ENCODE measurements around the gene CCDC137.

The CCDC137 gene

DNA sequence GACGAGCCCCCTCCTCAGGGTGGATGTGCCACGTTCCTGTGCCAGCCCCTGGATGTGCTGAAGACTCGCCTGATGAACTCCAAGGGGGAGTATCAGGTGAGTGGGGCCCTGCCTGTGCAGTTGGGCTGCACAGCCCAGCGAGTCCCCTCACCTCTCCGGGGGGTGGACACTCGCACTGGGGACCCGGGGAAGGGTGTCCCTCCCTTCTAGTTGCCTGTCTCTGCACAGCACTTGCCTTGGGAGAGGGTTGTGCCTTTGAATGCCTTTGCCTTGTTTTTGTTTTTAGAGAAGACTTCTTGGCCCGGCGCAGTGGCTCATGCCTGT, 51.2 kb downstream of the CCDC137 start:
- no peak for DNase-seq

DNA sequence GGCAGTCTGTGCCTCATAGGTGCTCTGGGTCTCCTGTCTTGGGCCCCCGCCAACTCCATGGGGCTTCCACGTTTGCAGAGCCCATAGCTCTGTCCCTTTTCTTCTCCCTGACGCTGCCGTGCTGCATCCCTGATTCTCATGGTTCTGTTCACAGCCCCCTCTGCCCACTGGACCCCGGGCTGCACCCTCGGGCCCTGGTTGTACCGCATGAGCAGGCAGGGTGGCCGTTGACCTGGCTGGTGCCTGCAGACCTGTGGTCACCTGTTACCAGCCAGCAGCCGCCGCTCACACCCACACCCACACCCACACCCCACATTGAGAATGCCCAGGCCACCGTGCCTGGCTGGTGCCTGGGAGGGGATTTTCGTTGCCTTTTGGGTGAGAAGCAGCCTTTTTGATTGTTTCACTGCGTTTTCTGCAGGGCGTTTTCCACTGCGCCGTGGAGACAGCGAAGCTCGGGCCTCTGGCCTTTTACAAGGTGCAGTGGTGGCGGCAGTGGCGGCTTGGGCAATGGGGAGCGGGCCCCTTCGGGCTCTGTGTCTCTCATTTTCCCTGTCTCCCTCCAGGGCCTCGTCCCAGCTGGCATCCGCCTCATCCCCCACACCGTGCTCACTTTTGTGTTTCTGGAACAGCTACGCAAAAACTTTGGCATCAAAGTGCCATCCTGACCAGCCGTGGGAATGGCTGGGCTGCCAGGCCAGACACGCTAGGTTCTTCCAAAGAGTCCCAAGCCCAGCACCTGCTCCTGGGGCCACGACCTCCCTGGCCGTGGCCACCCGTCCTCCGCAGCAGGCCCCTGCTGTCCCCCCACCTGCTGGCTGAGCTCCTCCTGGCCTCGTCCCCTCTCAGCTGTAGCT, 53.1 kb downstream of the CCDC137 start:
- no peak for DNase-seq

DNA sequence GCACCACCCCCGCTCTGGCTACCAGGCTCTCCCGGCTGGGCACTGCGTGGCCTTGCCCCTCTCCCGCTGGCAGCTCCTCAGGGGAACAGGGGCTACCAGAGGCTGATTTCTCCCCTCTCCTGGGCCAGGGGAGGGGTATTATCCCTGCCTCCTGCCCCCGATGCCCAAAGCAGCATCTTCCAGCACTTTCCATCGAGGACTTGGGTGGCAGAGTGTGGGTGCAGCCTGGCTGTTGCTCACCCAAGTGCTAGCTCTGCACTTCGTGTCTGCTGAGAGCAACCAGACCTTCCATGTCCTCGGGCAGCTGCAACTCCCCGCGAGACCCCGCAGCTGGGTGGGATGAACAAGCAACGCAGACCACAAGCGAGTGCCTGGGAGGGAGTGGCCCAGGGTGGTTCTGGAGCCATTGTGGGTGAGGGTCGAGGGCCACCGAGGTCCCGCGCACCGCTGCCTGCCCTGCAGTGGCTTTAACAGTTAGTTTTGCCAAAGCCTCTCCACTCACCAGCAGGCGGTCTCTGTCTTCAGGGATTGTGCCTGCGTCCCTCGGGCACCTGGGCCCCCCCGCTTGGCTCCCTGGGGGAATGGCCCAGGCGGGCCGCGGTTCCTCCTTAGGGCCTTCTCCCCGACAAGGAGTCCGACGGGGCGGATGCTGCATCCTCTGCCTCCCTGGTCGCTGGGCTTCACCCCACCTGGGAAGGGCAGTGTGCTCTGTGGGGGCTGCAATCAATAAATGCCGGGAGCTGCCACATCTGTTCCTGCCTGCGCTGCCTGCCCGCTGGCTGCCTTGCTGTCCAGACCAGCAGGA, 53.9 kb downstream of the CCDC137 start:
- DNase-seq: no peak

DNA sequence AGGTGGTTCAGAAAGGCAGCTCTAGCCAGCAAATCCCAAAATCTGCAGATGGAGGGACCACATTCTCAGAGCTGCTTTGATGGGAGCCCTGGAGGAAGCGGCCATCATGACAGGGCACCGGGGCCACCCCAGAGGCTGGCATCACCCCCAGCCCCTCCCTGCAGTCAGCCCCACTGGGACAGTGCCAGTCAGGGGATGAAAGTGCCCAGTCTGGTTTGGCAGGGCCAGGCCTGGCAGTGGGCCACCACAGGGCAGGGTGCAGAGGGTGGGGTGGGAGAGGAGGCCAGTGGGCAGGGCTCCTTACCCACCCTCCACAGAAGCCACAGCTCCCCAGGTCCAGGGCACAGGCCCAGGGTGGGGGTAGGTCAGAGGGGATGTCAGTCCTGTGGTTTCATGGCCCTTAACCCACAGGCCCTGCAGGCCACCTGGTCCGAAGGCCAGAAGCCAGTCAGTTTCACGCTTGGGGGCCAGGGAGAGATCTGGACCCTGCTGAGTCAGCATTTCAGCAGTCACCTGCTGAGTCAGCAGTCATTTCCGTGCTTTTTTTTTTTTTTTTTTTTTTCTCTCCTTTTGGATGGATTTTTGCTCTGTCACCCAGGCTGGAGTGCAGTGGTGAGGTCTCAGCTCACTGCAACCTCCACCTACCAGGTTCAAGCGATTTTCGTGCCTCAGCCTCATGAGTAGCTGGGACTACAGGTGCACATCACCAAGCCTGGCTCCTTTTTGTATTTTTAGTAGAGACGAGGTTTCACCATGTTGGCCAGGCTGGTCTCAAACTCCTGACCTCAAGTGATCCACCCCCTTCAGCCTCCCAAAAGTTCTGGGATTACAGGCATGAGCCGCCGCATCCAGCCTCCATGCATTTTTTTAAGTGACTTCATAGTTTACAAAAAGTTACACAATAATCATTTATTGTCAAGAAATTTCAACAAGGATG, 55.9 kb downstream of the CCDC137 start:
- no peak for DNase-seq
